GM18907 (cell line): ENCODE data around the gene AXIN1.

Experiments
- ATAC-seq: cut with Tn5 transposase; IDR thresholded peaks from one replicate; pipeline ENCODE4 v1.9.1; 2021; ENCODE audit warnings: mild to moderate bottlenecking, moderate library complexity; ENCODE audit not compliant: unreplicated experiment

AXIN1 gene

DNA sequence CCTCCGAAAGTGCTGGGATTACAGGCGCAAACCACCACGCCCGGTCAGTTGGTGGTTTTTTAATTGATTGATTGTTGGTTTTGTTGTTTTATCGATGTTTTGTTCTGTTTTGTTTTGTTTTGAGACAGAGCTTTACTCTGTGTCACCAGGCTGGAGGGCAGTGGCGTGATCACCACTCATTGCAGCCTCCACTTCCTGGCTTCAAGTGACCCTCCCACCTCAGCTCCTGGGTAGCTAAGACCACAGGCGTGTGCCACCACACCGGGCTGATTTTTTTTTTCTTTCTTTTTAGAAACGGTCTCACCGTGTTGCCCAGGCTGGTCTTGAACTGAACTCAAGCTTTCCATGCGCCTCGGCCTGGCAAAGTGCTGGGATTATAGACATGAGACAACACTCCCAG is 105.5 kb downstream of the AXIN1 start:
- ATAC-seq = no peak

DNA sequence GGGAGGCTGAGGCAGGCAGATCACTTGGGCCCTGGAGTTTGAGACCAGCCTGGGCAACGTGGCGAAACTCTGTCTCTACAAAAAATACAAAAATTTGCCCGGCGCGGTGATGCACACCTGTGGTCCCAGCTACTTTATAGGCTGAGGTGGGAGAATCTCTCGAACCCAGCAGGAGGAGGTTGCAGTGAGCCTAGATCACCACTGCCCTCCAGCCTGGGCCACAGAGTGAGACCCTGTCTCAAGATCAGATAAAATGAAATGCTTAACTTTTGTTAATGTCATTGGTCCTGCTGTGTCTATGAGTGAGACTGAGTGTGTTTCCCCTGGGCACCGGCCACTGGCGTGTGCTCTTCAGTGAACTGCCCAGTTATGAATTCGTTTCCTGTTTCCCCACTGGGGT is 107.4 kb downstream of the AXIN1 start:
- no peak for ATAC-seq

GRCh38 chr16:243348-243747 is 109.2 kb downstream of the AXIN1 start:
- no peak for ATAC-seq

DNA sequence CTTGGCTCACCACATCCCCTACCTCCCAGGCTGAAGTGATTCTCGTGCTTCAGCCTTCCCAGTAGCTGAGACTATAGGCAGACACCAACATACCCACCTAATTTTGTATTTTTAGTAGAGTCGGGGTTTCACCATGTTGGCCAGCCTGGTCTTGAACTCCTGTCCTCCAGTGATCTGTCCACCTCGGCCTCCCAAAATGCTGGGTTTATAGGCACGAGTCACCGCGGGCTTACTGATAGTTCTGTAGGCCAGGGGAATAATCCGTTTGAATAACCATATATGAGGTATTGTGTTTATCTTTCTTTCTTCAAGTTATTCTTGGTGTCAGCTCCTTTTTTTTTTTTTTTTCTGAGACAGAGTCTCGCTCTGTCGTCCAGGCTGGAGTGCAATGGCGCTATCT is 110.2 kb downstream of the AXIN1 start:
- ATAC-seq = no peak

GRCh38 chr16:240559-240958 is 112.0 kb downstream of the AXIN1 start:
- ATAC-seq = no peak

GRCh38 chr16:239948-240277 is 112.6 kb downstream of the AXIN1 start:
- no peak for ATAC-seq
